CD4-positive, alpha-beta T cell treated with Interferon alpha-2 for 1 hour (primary cell): Measurements from ENCODE around the gene GNAS.

Experiments used
- DNase-seq, 2 donors: peaks; one replicate each; pipeline ENCODE4 v3.0.0-alpha.2; 2020 to 2022

GNAS gene

GRCh38 chr20:58900397-58900796 lies 47.9 kb downstream of the GNAS start:
- no peak for DNase-seq

DNA sequence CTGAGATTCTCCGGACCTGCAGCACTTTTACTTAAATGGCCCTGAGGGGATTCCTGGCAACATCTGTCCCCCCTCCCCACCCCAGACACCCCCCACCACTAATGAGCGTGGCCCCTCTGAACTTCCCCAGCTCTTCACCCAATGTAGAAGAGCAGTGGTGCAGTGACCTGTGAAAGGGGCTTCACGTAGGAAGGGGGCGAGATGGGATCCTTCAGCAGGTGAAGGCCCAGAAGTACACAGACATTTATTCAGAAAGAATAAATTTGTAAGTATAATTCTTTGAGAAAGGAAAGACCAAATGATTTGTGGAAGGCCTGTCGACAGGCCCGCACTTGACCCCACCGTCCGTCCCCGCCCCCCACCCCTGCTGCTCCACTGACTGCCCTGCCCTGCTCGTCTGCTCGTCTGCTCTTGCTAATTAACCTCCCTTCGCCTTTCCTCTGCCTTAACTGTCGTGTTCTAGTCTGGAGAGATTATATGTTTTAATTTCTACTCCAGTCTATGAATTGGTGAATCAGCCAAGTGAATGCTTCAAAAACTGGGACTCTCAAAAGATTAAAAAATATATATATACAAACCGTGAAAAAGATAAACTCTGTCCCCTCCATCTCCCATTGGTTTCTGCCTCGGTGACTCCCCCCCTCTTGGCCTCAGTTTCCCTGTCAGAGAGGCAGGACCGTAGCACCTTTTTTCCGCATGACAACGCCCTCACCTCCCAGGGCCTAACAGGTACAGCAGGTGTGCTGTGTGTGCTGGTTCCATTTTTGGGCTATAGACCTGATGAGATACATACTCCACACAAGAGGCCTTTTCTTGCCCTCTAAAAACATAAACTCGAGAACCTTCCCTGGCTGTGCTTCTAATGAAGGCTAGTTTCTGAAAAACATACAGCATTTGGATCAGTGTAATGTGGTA lies 49.2 kb downstream of the GNAS start:
- DNase-seq: peak in 1 of 2 donors; percentile 21

DNA sequence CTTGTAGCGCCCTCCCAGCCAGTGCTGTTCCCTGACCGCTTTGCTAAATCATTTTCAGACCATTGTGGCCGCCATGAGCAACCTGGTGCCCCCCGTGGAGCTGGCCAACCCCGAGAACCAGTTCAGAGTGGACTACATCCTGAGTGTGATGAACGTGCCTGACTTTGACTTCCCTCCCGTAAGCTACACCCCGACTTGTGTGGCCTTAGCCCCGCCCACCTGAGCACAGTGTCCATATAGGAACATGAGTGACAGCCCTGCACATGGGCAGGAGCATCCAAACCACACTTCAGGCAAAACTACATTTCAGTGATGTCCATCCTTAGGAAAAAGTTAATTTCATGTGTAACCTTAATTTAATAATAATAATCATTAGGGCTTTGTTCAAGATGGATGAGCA lies 51.1 kb downstream of the GNAS start:
- peak in 1 of 2 donors; percentile 12 for DNase-seq

DNA sequence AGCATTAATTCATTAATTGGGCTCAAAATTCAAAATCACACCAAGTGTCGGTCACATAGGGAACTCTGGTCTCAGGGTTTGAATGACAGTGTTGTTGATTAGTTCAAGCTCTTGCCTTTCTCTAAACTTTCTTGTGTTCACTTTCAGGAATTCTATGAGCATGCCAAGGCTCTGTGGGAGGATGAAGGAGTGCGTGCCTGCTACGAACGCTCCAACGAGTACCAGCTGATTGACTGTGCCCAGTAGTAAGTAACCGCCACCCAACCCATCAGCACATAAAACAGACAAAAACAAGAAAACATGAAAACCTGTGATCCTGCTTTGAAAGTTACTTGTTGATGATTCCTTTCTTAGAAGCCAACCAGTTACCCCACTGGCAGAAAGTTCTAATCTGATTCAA lies 52.7 kb downstream of the GNAS start:
- no peak for DNase-seq

GRCh38 chr20:58906111-58906510 lies 53.6 kb downstream of the GNAS start:
- no peak for DNase-seq

- peak in 1 of 2 donors; percentile 34 for DNase-seq
These were observed 54.4 kb downstream of the GNAS start for GRCh38 chr20:58906894-58907293.

GRCh38 chr20:58907320-58908137 lies 55.0 kb downstream of the GNAS start:
- DNase-seq: peak; percentile 88 to 89

DNA sequence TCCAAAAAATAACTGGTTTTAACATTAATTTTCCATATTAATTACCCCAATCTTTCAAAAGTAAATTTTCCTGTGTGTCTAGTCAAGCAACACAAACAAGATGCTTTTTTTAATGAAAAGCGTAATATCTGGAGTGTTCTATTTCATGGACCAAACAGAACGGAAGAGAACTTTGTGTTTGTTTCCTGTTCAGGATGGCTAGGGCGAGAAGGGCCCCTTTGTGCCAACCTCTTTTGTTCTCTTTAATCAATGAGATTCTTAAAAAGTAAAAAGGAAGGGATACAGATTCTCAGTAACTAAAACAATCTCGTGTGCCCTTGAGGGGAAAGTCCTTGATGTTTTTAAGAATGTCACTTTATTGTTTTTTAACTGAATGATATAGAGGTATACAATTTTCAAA lies 55.7 kb downstream of the GNAS start:
- DNase-seq: peak in 1 of 2 donors; percentile 38

DNA sequence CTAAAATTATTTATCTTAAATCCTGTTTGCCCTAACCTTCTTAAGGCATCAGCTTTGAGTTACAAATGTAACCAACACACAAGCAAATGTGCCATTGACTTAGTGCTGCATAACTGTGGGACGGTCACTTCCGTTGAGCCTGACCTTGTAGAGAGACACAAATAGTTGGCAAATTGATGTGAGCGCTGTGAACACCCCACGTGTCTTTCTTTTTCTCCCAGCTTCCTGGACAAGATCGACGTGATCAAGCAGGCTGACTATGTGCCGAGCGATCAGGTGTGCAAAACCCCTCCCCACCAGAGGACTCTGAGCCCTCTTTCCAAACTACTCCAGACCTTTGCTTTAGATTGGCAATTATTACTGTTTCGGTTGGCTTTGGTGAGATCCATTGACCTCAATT lies 56.4 kb downstream of the GNAS start:
- no peak for DNase-seq

DNA sequence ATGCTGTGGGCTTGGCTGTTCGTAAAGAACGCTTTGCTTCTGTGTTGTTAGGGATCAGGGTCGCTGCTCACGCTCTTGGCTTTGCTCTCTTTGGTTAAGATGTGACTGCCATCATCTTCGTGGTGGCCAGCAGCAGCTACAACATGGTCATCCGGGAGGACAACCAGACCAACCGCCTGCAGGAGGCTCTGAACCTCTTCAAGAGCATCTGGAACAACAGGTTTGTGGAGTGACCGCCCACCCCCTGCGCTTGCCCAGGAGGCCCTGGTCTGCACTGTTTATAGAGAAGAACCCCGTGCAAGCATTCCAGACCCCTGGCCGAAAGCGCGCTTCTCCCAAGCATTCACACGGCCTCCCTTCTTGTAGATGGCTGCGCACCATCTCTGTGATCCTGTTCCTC lies 57.1 kb downstream of the GNAS start:
- no peak for DNase-seq

DNA sequence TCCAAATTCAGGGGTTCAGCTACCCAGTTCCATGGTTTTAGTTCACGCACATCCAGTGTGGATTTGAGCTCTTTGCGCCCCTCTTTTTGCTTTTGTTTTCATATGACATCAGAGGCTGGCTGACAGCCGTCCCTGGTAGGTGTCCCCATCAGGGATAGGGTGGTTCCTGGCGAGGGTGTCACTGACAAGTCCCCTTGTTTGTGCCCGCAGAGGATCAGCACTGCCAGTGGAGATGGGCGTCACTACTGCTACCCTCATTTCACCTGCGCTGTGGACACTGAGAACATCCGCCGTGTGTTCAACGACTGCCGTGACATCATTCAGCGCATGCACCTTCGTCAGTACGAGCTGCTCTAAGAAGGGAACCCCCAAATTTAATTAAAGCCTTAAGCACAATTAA lies 58.0 kb downstream of the GNAS start:
- no peak for DNase-seq

DNA sequence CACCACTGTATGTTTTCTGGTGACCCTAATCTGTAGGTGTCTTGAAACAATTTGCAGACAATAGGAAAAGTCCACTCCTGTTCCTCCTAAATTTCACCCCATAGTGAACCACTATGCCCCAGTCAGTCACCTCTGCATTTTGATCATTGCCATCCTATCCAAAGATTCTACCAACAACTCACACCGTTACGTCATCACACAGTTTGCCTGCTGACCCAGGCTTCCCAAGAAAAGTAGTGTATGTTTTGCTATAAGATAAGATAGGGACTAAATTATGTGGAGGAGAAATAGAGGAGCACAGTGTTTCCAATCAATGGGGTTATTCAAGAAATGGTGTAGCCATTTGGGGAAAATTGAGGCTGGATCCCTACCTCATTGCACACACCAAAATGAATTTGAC lies 58.8 kb downstream of the GNAS start:
- peak in 1 of 2 donors; percentile 15 for DNase-seq

GRCh38 chr20:58911970-58912369 lies 59.5 kb downstream of the GNAS start:
- peak in 1 of 2 donors; percentile 42 for DNase-seq

- DNase-seq: no peak
These were observed 60.6 kb downstream of the GNAS start for GRCh38 chr20:58913079-58913478.

DNA sequence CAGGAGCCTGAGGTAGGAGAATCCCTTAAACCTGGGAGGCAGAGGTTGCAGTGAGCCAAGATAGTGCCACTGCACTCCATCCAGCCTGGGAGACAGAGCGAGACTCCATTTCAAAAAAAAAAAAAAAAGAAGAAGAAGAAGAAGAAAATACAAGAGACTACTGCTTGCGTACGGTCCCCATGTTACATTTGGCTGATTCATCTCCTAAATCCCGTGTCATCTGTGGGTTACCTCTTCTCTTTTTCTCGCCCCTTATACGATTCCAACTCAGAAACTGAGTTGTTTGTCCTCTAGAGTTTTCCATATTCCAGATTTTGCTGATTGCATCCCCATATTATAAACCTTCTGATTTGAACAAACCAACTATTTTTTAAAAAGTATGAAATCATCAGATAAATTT lies 66.1 kb downstream of the GNAS start:
- DNase-seq: no peak

- DNase-seq: no peak
These were observed 69.0 kb downstream of the GNAS start for GRCh38 chr20:58921564-58921963.

- DNase-seq: no peak
These were observed 69.5 kb downstream of the GNAS start for GRCh38 chr20:58922036-58922435.

GRCh38 chr20:58923117-58923712 lies 70.7 kb downstream of the GNAS start:
- no peak for DNase-seq

GRCh38 chr20:58926802-58927489 lies 74.4 kb downstream of the GNAS start:
- DNase-seq: no peak

DNA sequence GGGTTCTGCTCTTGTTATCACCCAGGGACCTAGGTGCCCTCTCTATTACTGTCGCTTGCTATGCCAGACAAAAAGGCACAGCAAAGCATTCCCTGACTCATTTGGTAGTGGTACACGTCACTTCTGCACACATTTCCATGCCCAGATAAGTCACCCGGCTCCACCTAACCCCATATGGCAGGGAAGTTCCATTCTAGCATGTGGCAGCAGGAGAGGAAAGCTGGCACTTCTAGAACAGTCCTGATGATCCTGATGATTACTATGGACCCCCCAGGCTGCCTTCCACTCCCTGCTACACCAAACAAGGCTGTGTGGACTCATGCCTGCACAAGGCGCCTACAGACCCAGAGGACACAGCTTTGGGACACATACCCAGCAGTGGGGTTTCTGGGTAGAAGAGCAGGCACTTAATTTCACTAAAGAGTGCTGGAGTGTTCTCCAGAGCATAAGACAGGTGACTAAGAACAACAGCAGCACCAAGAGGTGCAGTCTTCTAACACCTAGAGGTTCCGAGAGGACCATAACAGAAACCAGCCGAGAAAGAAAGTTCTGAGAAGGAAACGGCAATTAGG lies 75.1 kb downstream of the GNAS start:
- DNase-seq: no peak

- DNase-seq: no peak
These were observed 78.0 kb downstream of the GNAS start for GRCh38 chr20:58930496-58930895.

DNA sequence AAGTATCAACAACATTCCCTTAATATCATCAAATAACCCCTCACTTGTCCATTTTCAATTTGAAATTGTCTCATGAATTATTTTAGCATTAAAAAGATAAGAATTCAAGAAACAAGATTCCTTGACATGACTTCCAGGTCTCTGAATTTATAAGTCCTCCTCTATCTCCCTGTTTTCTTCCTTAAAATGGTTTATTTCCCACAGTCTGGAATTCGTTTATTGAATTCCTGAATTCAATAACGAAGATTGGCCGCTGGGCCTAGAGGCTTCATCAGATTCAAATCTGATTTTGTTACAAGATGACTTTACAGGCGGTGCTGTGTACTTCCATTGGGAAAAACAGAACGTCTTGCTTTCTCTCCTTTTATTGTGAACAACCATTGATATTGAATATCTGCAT lies 79.7 kb downstream of the GNAS start:
- no peak for DNase-seq

- DNase-seq: no peak
These were observed 85.6 kb downstream of the GNAS start for GRCh38 chr20:58938078-58938477.
